Lower leg skin (tissue), 3 donors: ENCODE data around the gene CD55.

Experiments
- CTCF ChIP-seq, 3 donors: fragments of 450-650 bp; IDR thresholded peaks; one replicate each; pipeline ENCODE4 v1.5.1; 2016; ENCODE audit warnings: antibody characterized with exemption in 3 of 3, mild to moderate bottlenecking in 3 of 3, moderate library complexity in 2 of 3
- POLR2A ChIP-seq, 2 donors: fragments of 450-650 bp; IDR thresholded peaks; one replicate each; pipeline ENCODE4 v1.6.1; 2016 to 2017; ENCODE audit warnings: antibody characterized with exemption in 2 of 2, mild to moderate bottlenecking in 1 of 2, moderate library complexity in 1 of 2

GRCh38 chr1:207314816-207315215 lies 6.7 kb upstream of the CD55 start:
- TF ChIP-seq CTCF (IDR thresholded peaks at IDR 0.05) (no peak), POLR2A (IDR thresholded peaks at IDR 0.05) (no peak)
